Measurements from ENCODE around the gene POU6F2. TPM values are rescaled to one million over a fixed set of nuclear protein-coding genes. Genes with fewer than 3 reads are reported as not detected.

Gene POU6F2
- total RNA-seq, 4 donors from 2014 or later = not detected

DNA sequence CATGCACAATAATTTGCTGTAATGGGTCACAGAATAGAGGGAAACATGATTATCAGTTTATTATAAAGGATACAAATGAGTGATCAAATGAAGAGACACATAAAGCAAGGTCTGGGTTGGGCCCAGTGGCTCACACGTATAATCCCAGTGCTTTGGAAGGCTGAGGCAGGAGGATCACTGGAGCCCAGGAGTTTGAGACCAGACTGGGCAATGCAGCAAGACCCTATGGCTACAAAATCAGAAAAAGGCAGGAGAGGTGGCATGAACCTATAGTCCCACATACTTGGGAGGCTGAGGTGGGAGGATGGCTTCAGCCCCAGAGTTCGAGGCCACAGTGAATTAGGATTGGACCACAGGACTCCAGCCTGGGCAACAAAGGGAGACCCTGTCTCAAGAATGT lies 421.7 kb downstream of the POU6F2 start:
- 95% methylated on average over 2 of the region's 2 CpGs for WGBS
- DNase-seq (ENCODE audit: low spot score in 2 of 2) = no peak

DNA sequence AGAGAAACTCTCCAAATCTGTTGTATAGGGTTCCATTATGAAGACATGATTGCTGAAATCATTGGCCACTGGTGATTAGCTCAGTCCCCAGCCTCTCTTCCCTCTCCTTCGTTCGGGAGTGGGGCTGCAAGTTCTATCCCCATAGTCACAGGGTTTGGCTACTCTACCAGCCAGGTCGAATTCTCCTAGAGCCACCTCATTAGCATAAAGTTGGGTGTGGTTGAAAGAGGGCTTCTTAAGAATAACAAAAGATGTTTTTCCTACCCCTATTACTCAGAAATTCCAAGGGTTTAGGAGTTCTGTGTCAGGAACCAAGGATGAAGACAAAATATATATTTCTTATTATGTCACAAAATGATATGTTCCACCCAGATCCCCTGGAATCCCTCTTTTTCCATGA lies 422.3 kb downstream of the POU6F2 start:
- DNase-seq (ENCODE audit: low spot score in 2 of 2) = no peak
- Histone ChIP-seq H3K4me3 (no peak overlapping the region), H3K27ac (no peak overlapping the region), H3K36me3 (no peaks in the 10 kb centered on the region), H3K4me1 (no peaks in the 10 kb centered on the region), H3K9me3 (no peaks in the 10 kb centered on the region), H3K27me3 (peaks cover 8% of the 10 kb centered on the region)
- TF ChIP-seq EP300 (IDR thresholded peaks at IDR 0.05) = no peak
- TF ChIP-seq, protein P1, sequence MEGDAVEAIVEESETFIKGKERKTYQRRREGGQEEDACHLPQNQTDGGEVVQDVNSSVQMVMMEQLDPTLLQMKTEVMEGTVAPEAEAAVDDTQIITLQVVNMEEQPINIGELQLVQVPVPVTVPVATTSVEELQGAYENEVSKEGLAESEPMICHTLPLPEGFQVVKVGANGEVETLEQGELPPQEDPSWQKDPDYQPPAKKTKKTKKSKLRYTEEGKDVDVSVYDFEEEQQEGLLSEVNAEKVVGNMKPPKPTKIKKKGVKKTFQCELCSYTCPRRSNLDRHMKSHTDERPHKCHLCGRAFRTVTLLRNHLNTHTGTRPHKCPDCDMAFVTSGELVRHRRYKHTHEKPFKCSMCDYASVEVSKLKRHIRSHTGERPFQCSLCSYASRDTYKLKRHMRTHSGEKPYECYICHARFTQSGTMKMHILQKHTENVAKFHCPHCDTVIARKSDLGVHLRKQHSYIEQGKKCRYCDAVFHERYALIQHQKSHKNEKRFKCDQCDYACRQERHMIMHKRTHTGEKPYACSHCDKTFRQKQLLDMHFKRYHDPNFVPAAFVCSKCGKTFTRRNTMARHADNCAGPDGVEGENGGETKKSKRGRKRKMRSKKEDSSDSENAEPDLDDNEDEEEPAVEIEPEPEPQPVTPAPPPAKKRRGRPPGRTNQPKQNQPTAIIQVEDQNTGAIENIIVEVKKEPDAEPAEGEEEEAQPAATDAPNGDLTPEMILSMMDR (IDR thresholded peaks at IDR 0.05) = no peak
- no peak for TF ChIP-seq POLR2A (IDR thresholded peaks at IDR 0.05)
- no peak for TF ChIP-seq POLR2AphosphoS5 (IDR thresholded peaks at IDR 0.05)
- 74% methylated on average over 3 of the region's 3 CpGs for WGBS

More for the DNA sequence above, 421.7 kb downstream of the POU6F2 start:
- Histone ChIP-seq H3K27ac (no peak overlapping the region), H3K9me3 (no peaks in the 10 kb centered on the region), H3K36me3 (no peaks in the 10 kb centered on the region), H3K27me3 (peaks cover 9% of the 10 kb centered on the region), H3K4me3 (no peak overlapping the region), H3K4me1 (no peaks in the 10 kb centered on the region)
- no peak for TF ChIP-seq EP300 (IDR thresholded peaks at IDR 0.05)
- TF ChIP-seq POLR2A (IDR thresholded peaks at IDR 0.05) = no peak
- TF ChIP-seq, protein P1 (IDR thresholded peaks at IDR 0.05) = no peak
- no peak for TF ChIP-seq POLR2AphosphoS5 (IDR thresholded peaks at IDR 0.05)

DNA sequence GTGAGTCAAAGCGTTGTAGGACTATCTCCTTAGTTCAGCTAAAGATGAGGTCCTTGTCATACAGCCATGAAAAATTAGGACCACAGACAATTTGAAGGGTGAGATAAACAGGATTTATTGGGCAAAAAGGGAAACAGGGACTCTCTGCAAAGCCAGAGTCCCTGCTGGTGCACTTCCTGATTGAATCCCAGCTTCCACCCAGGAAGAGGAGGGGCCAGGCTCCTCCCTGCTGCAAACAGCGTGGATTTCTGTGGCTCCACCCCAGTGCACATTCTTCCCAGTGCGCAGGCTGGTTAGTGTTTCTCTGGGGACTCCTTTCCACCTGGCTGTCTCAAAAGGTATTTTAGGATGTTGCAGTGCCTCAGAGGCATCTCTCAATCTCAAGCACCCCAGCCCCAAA lies 423.1 kb downstream of the POU6F2 start:
- no peaks in the 10 kb centered on the region for H3K36me3 ChIP-seq
- H3K9me3 ChIP-seq = no peaks in the 10 kb centered on the region
- WGBS = 66% methylated on average over 3 of the region's 3 CpGs
- DNase-seq (ENCODE audit: low spot score in 2 of 2) = no peak
- no peak overlapping the region for H3K4me3 ChIP-seq
- no peak overlapping the region for H3K27ac ChIP-seq
- H3K4me1 ChIP-seq = no peaks in the 10 kb centered on the region
- peaks cover 3% of the 10 kb centered on the region for H3K27me3 ChIP-seq
- TF ChIP-seq, protein P1 (IDR thresholded peaks at IDR 0.05) = no peak
- no peak for TF ChIP-seq POLR2A (IDR thresholded peaks at IDR 0.05)
- TF ChIP-seq POLR2AphosphoS5 (IDR thresholded peaks at IDR 0.05) = no peak
- no peak for TF ChIP-seq EP300 (IDR thresholded peaks at IDR 0.05)

DNA sequence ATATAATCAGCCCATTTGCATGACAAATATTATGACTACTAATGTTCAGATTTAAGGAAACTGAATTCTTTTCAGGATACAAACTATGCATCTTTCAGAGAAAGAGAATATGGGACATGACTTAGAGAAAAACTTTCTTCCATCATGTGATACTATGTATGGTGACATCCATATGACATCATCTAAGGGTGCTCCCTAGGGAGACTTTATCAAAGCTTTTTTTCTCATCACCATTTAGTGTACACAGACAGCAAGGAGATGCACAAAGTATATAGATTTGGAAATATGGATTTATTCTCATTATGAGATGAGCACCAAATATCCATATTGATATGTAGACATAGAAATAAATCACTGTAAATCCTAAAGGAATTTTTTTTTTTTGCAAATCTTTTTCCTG lies 424.3 kb downstream of the POU6F2 start:
- Histone ChIP-seq H3K4me3 (no peak overlapping the region), H3K27ac (no peak overlapping the region), H3K36me3 (no peaks in the 10 kb centered on the region), H3K4me1 (no peaks in the 10 kb centered on the region), H3K27me3 (peaks cover 3% of the 10 kb centered on the region), H3K9me3 (no peaks in the 10 kb centered on the region)
- DNase-seq (ENCODE audit: low spot score in 2 of 2) = no peak
- TF ChIP-seq EP300 (IDR thresholded peaks at IDR 0.05) (no peak), POLR2AphosphoS5 (IDR thresholded peaks at IDR 0.05) (no peak), POLR2A (IDR thresholded peaks at IDR 0.05) (no peak)
- TF ChIP-seq, protein P1 (IDR thresholded peaks at IDR 0.05) = no peak

DNA sequence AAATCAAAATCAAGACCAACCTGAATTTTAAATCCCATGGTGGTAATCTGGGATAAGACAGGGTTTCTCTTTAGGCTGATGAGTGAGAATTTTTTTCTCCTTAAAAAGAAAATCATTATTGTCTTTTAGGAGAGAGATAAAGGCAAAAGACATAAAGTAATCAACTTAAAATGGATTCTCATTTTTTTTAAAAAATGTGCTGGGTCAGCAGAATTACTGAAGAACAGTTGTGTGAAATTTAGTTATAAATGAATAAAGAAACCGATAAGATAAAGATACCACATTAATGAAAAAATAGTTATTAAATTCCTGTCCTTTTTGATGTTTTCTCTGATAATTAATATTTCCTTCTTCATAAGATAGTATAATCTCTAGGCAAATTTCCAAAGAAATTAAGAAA lies 427.2 kb downstream of the POU6F2 start:
- WGBS = 90% methylated on average over 1 of the region's 1 CpG
- DNase-seq (ENCODE audit: low spot score in 2 of 2) = no peak
- no peaks in the 10 kb centered on the region for H3K4me1 ChIP-seq
- H3K36me3 ChIP-seq = no peaks in the 10 kb centered on the region
- no peak overlapping the region for H3K4me3 ChIP-seq
- H3K27me3 ChIP-seq = peaks cover 3% of the 10 kb centered on the region
- no peaks in the 10 kb centered on the region for H3K9me3 ChIP-seq
- H3K27ac ChIP-seq = no peak overlapping the region
- TF ChIP-seq POLR2A (IDR thresholded peaks at IDR 0.05) (no peak), EP300 (IDR thresholded peaks at IDR 0.05) (no peak), POLR2AphosphoS5 (IDR thresholded peaks at IDR 0.05) (no peak)
- TF ChIP-seq, protein P1 (IDR thresholded peaks at IDR 0.05) = no peak

Data from suprapubic skin (tissue), 4 donors.